ENCODE measurements around the gene TREH.

TREH gene

GRCh38 chr11:118608360-118609227 is 70.9 kb downstream of the TREH start:
- DNase-seq, result peak; percentile 78

DNA sequence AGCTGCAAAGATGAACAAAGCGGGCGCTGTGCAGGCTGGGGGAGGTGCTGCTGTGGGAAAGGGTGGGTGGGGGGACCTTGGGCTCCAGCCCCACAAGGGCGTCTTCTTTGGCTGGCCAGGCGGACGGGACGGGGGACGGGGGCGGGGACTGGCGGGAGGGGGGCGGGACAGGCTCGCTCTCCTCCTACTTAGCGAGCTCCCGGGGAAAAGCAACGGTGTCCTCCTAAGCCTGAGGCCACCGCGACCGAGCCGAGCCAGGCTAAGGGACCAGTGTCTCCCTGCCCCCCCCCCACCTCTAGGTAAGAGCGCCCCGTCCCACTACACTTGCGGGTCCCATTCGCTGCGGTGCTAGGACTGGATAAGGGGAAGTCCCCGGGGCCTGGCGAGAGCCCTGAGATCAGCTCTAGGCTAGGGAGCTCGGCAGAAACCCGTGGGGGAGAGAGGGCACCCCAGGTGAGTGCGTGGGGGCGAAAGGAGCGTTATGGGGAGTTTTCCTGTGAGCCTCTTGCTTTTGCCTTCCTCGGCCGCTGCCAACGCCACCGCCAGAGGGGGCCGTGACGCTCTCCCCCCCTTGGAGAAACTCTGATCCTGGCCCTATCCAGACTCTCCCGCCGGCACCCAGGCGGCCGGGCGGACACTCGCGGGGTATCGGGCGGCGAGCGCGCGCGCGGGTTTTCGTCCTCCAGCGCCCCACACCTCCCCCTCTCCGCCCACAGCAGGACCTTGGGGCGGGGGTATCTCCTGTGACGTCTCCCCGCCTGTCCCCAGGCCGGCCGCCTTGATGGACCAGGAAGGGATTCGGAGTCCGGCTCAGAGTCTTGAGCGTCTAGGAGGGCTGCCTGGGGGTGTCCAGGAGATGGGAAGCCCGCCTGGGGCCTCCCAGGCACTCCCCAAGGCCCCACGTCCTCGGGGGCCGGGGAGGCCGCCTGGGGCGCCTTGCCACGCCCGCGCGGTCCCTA is 71.8 kb downstream of the TREH start, which contains the start of gene PHLDB1:
PHLDB1 (plus strand) TSS at position 215 of the 959 bp plus-strand sequence. CDS start 6,222 bp downstream, outside the sequence.
- DNase-seq, result peak; percentile 75
